Ovary (tissue), 9 donors: Measurements from ENCODE around the gene DDX54. TPM values are rescaled to one million over a fixed set of nuclear protein-coding genes. Genes with fewer than 3 reads are reported as not detected.

Experiments used
- DNase-seq, 5 donors: peaks; one replicate each; pipeline ENCODE4 v3.0.0-alpha.2; 2019 to 2020
- H3K27ac ChIP-seq, 2 donors: fragments of 200-600 bp; one replicate each; pipeline versions ENCODE4 v1.5.1 to v1.8.0; 2019 to 2022
- H3K27me3 ChIP-seq: fragments of 200-600 bp; one replicate; pipeline ENCODE4 v1.8.0; 2022
- H3K36me3 ChIP-seq: fragments of 200-600 bp; sonication (generic); one replicate; pipeline ENCODE4 v1.5.1; 2019
- H3K4me1 ChIP-seq: one replicate; pipeline ENCODE4 v1.8.1; 2013; ENCODE audit warnings: mild to moderate bottlenecking, moderate library complexity; ENCODE audit not compliant: insufficient read depth
- H3K4me3 ChIP-seq: fragments of 200-600 bp; sonication (generic); one replicate; pipeline ENCODE4 v1.5.1; 2017
- H3K9me3 ChIP-seq, 2 donors: fragments of 200-600 bp in 1 of 2; sonication (generic) in 1 of 2; one replicate each; pipeline versions ENCODE4 v1.5.1 to v1.8.1; 2013 to 2019; ENCODE audit warnings: mild to moderate bottlenecking in 1 of 2, moderate library complexity in 1 of 2
- CTCF ChIP-seq, 3 donors: fragments of 450-650 bp in 2 of 3; fragments of 200-600 bp in 1 of 3; IDR thresholded peaks; one replicate each; pipeline versions ENCODE4 v1.5.1 to v1.8.0; 2016 to 2022; ENCODE audit warnings: antibody characterized with exemption in 3 of 3, mild to moderate bottlenecking in 1 of 3
- EP300 ChIP-seq: sonication (generic); formaldehyde crosslinking; IDR thresholded peaks from one replicate; pipeline ENCODE4 v1.6.1; 2017; ENCODE audit warnings: antibody characterized with exemption
- POLR2A ChIP-seq: fragments of 450-650 bp; IDR thresholded peaks from one replicate; pipeline ENCODE4 v1.6.1; 2017; ENCODE audit warnings: antibody characterized with exemption, mild to moderate bottlenecking, moderate library complexity
- WGBS, 3 donors: extraction: QIAGEN DNeasy Blood & Tissue Kit in 1 of 3; methylation state at CpG; one replicate each; pipeline versions ENCODE4 v1.1.5 to v1.1.7; 2013 to 2017; 5-methylcytosine and 5-hydroxymethylcytosine counted together
- intact Hi-C, 4 donors: fragments of 100-400 bp; cut with DNase I; formaldehyde crosslinking; loops; one replicate each; pipeline versions ENCODE4 v1.11.0 to v1.15.1; 2022 to 2023
- microRNA-seq, 3 donors: library from miRNA; unstranded; fragments of <30 nt; microRNA quantifications; one replicate each; pipeline versions ENCODE4 to v1.2.0, GENCODE V29; 2019 to 2020
- polyA plus RNA-seq, 2 donors: library from polyadenylated mRNA; stranded (reverse); fragments of 200-250 nt in 1 of 2; fragments of 350-450 nt in 1 of 2; fragmentation: Illumina TruSeq in 1 of 2; extraction: RNeasy Lipid Tissue Mini Kit (QIAGEN cat#74804) in 1 of 2; gene quantifications; one replicate each; pipeline ENCODE4 v1.2.3, GENCODE V29; 2013 to 2014
- small RNA-seq: library from RNA; depleted of rRNA; stranded (forward); fragments of <200 nt; gene quantifications from one replicate; pipeline ENCODE3, GENCODE V24; 2016
- total RNA-seq, 7 donors: library from RNA; depleted of rRNA in 2 of 7; stranded (reverse); fragments of >200 nt in 2 of 7; fragmentation: NEBNext Ultra II Directional in 3 of 7; extraction: Animal tissue kit (Norgen Biotek cat#: 25700) in 3 of 7; gene quantifications; one replicate each; pipeline versions ENCODE4 v1.1.0 to v1.2.4, GENCODE V29; 2016 to 2023
- donor health status: DM: no; HTN: no; CAD: no; lungs with moderate emphysema.
- donor health status: DM: no; HTN: no; CAD: no.
- donor health status: Bipolar disorder and iron deficiency.
- donor health status: DM: yes; HTN: yes; CAD: no.
- donor health status: DM: no; HTN: no; CAD: no.
- donor health status: DM: yes; HTN: yes; CAD: no.

DDX54 gene
- total and polyA plus RNA-seq, 9 donors: 10.8 to 77.5 (median 59.4) TPM

- no peak for TF ChIP-seq CTCF (IDR thresholded peaks at IDR 0.05)
- no peak for TF ChIP-seq EP300
- TF ChIP-seq POLR2A: no peak
- intact Hi-C loops: no loop called here
- Histone ChIP-seq H3K4me1 (no peaks in the 10 kb centered on the region), H3K27ac (no peak overlapping the region), H3K9me3 (no peaks in the 10 kb centered on the region), H3K36me3 (no peaks in the 10 kb centered on the region), H3K27me3 (no peaks in the 10 kb centered on the region), H3K4me3 (no peak overlapping the region)
- no peak for DNase-seq
- WGBS, 3 donors: 83 to 85% (median 84%) methylated on average over 5 of the region's 5 CpGs
Observed at GRCh38 chr12:113109360-113109759, 75.9 kb downstream of the DDX54 start.

- DNase-seq: no peak
- Histone ChIP-seq H3K9me3 (no peaks in the 10 kb centered on the region), H3K27ac (no peak overlapping the region), H3K36me3 (no peaks in the 10 kb centered on the region), H3K4me3 (no peak overlapping the region), H3K27me3 (no peaks in the 10 kb centered on the region), H3K4me1 (no peaks in the 10 kb centered on the region)
- intact Hi-C loops: no loop called here
- 86 to 96% (median 96%) methylated on average over 4 of the region's 4 CpGs for WGBS, 3 donors
- TF ChIP-seq POLR2A (no peak), CTCF (IDR thresholded peaks at IDR 0.05) (no peak), EP300 (no peak)
Observed at GRCh38 chr12:113108308-113108707, 77.0 kb downstream of the DDX54 start.

Small RNA genes lying within 50 kb of the gene (microRNA-seq; reads per million reads assigned to microRNA genes)
- 0 reads per million in 3 donors for gene MIR7106

Small RNA genes lying within 50 kb of the gene (small RNA-seq; reads per million reads assigned to genes)
- gene MIR7106 (not detected), gene RF00019 (not detected)

Other genes starting within 250 kb of the DDX54 start
- gene OAS3, start 247.0 kb downstream of the DDX54 start, total RNA-seq: 10 to 100 TPM in 2 of 7 donors, 1 to 10 TPM in 5; 2.3 to 12.6 (median 7.6) TPM
- gene OAS3, start 247.0 kb downstream of the DDX54 start, polyA plus RNA-seq: 10 to 100 TPM in 1 of 2 donors, 1 to 10 TPM in 1; 8.1 to 26.2 TPM
- gene OAS2, start 207.0 kb downstream of the DDX54 start, total RNA-seq: 1 to 10 TPM; 1.4 to 6.2 (median 2.9) TPM
- 10 to 100 TPM in 1 of 2 donors, 1 to 10 TPM in 1; 5.6 to 57.0 TPM for gene OAS2, start 207.0 kb downstream of the DDX54 start, polyA plus RNA-seq
- gene DTX1, start 128.7 kb downstream of the DDX54 start, total RNA-seq: 1 to 10 TPM in 4 of 7 donors, under 1 TPM in 3; 0.56 to 5.5 (median 1.5) TPM
- gene DTX1, start 128.7 kb downstream of the DDX54 start, polyA plus RNA-seq: 1 to 10 TPM; 2.1 to 2.4 TPM
- 1 to 10 TPM in 4 of 7 donors, under 1 TPM in 1, not detected in 2; 0.36 to 5.1 (median 1.3) TPM for gene RASAL1, start 49.7 kb downstream of the DDX54 start, total RNA-seq
- under 1 TPM; 0.05 to 0.42 TPM for gene RASAL1, start 49.7 kb downstream of the DDX54 start, polyA plus RNA-seq
- gene CFAP73, start 35.8 kb downstream of the DDX54 start, total RNA-seq: 10 to 100 TPM in 1 of 7 donors, 1 to 10 TPM in 3, under 1 TPM in 1, not detected in 2; 0.72 to 38.3 (median 1.6) TPM
- gene CFAP73, start 35.8 kb downstream of the DDX54 start, polyA plus RNA-seq: under 1 TPM in 1 of 2 donors, not detected in 1; 0.15 TPM
- gene RITA1, start 243 bp upstream of the DDX54 start, total RNA-seq: 10 to 100 TPM; 13.6 to 19.4 (median 15.4) TPM
- gene RITA1, start 243 bp upstream of the DDX54 start, polyA plus RNA-seq: 10 to 100 TPM in 1 of 2 donors, 1 to 10 TPM in 1; 6.8 to 11.0 TPM
- 10 to 100 TPM; 29.8 to 65.6 (median 54.8) TPM for gene TPCN1, start 36.0 kb upstream of the DDX54 start, total RNA-seq
- gene TPCN1, start 36.0 kb upstream of the DDX54 start, polyA plus RNA-seq: 10 to 100 TPM; 28.0 to 40.3 TPM
- gene SLC8B1, start 149.6 kb upstream of the DDX54 start, total RNA-seq: 100 to 1,000 TPM in 3 of 7 donors, 10 to 100 TPM in 4; 36.9 to 117 (median 88.0) TPM
- gene SLC8B1, start 149.6 kb upstream of the DDX54 start, polyA plus RNA-seq: 10 to 100 TPM; 61.0 to 72.9 TPM
- gene PLBD2, start 173.1 kb upstream of the DDX54 start, total RNA-seq: 100 to 1,000 TPM in 1 of 7 donors, 10 to 100 TPM in 6; 31.5 to 101 (median 81.9) TPM
- gene PLBD2, start 173.1 kb upstream of the DDX54 start, polyA plus RNA-seq: 100 to 1,000 TPM in 1 of 2 donors, 10 to 100 TPM in 1; 45.0 to 135 TPM
- 10 to 100 TPM in 1 of 7 donors, 1 to 10 TPM in 2, under 1 TPM in 2, not detected in 2; 0.20 to 12.8 (median 1.0) TPM for gene SDS, start 218.4 kb upstream of the DDX54 start, total RNA-seq
- gene SDS, start 218.4 kb upstream of the DDX54 start, polyA plus RNA-seq: 1 to 10 TPM in 1 of 2 donors, under 1 TPM in 1; 0.36 to 1.4 TPM
- gene SDSL, start 236.9 kb upstream of the DDX54 start, total RNA-seq: 10 to 100 TPM in 1 of 7 donors, 1 to 10 TPM in 6; 1.7 to 19.3 (median 4.5) TPM
- 1 to 10 TPM in 1 of 2 donors, under 1 TPM in 1; 0.43 to 3.0 TPM for gene SDSL, start 236.9 kb upstream of the DDX54 start, polyA plus RNA-seq